ELF-1 (cell line): ENCODE data around the gene MYOZ3.

ENCODE experiments used
- DNase-seq: peaks from one replicate; pipeline ENCODE4 v3.0.0-alpha.2; 2016; ENCODE audit warnings: low read depth, low spot score

Gene MYOZ3

GRCh38 chr5:150627731-150628545, 33.1 kb upstream of the MYOZ3 start:
- DNase-seq, result no peak

GRCh38 chr5:150628936-150629485, 32.0 kb upstream of the MYOZ3 start:
- no peak for DNase-seq

- no peak for DNase-seq
Observed at GRCh38 chr5:150630016-150630415, 31.0 kb upstream of the MYOZ3 start.

- no peak for DNase-seq
Observed at GRCh38 chr5:150630461-150631325, 30.4 kb upstream of the MYOZ3 start.

GRCh38 chr5:150631326-150631701, 29.7 kb upstream of the MYOZ3 start:
- DNase-seq, result peak; percentile 50

- DNase-seq, result no peak
Observed at GRCh38 chr5:150632305-150633160, 28.5 kb upstream of the MYOZ3 start.

GRCh38 chr5:150633429-150633828, 27.6 kb upstream of the MYOZ3 start:
- no peak for DNase-seq

- DNase-seq, result no peak
Observed at GRCh38 chr5:150636391-150637244, 24.4 kb upstream of the MYOZ3 start.

- DNase-seq, result peak; percentile 93
Observed at GRCh38 chr5:150637245-150638052, 23.6 kb upstream of the MYOZ3 start.

GRCh38 chr5:150638053-150638444, 23.0 kb upstream of the MYOZ3 start:
- no peak for DNase-seq

GRCh38 chr5:150638488-150639376, 22.3 kb upstream of the MYOZ3 start:
- DNase-seq, result no peak

- DNase-seq, result no peak
Observed at GRCh38 chr5:150639377-150639692, 21.7 kb upstream of the MYOZ3 start.

GRCh38 chr5:150639751-150640150, 21.3 kb upstream of the MYOZ3 start:
- DNase-seq, result no peak

GRCh38 chr5:150640311-150641005, 20.6 kb upstream of the MYOZ3 start, which contains the start of gene SYNPO:
SYNPO (plus strand) TSS chr5:150640660; CDS start chr5:150648276, 7,616 bp downstream.
- peak; percentile 63 for DNase-seq

GRCh38 chr5:150641006-150641570, 20.0 kb upstream of the MYOZ3 start:
- DNase-seq, result peak; percentile 49

GRCh38 chr5:150641824-150642566, 19.1 kb upstream of the MYOZ3 start:
- DNase-seq, result no peak

- DNase-seq, result peak; percentile 84
Observed at GRCh38 chr5:150642567-150642927, 18.5 kb upstream of the MYOZ3 start.
